Astrocyte (in vitro differentiated cells and primary cell): ENCODE measurements around the gene PRDX3. TPM values are rescaled to one million over a fixed set of nuclear protein-coding genes. Genes with fewer than 3 reads are reported as not detected.
A peak's percentile ranks its signal among the peaks of the same experiment; 100 is the strongest.
"Not testable (repeated sequence)": the region's sequence is repeated elsewhere in the genome, so short reads cannot be mapped to it uniquely, and the experiment has no call there.

Experiments used
- DNase-seq: peaks from one replicate; pipeline ENCODE4 v3.0.0-alpha.2; 2010; ENCODE audit warnings: low read depth
- FAIRE-seq: peaks from 2 replicates; lab custom pipeline; 2011; peaks lifted over from hg19 to GRCh38; lab: Jason Lieb, UNC
- H2AFZ ChIP-seq: 2 replicates; pipeline ENCODE4 v1.6.0; 2012; ENCODE audit warnings: low read depth, low read length, inconsistent platforms
- H3K27ac ChIP-seq: 2 replicates; pipeline ENCODE4 v1.5.1; 2011; ENCODE audit warnings: low read depth, low read length, inconsistent platforms
- H3K27me3 ChIP-seq: 2 replicates; pipeline ENCODE4 v1.6.0; 2011; ENCODE audit warnings: low read length, inconsistent platforms; ENCODE audit not compliant: insufficient read depth
- H3K36me3 ChIP-seq: 2 replicates; pipeline ENCODE4 v1.5.1; 2011; ENCODE audit warnings: low read length, inconsistent platforms; ENCODE audit not compliant: insufficient read depth
- H3K4me1 ChIP-seq: 2 replicates; pipeline ENCODE4 v1.5.1; 2011; ENCODE audit warnings: low read length, inconsistent platforms; ENCODE audit not compliant: insufficient read depth
- H3K4me2 ChIP-seq: 2 replicates; pipeline ENCODE4 v1.6.0; 2012; ENCODE audit warnings: low read length, inconsistent platforms
- H3K4me3 ChIP-seq: 2 replicates; pipeline ENCODE4 v1.5.1; 2011; ENCODE audit warnings: low read depth, mild to moderate bottlenecking, low read length, inconsistent platforms; ENCODE audit not compliant: insufficient read depth
- H3K79me2 ChIP-seq: 2 replicates; pipeline ENCODE4 v1.6.0; 2012; ENCODE audit warnings: mild to moderate bottlenecking, low read length, inconsistent platforms; ENCODE audit not compliant: insufficient read depth
- H3K9ac ChIP-seq: 2 replicates; pipeline ENCODE4 v1.6.0; 2012; ENCODE audit warnings: mild to moderate bottlenecking, low read length, inconsistent platforms
- H3K9me3 ChIP-seq: 2 replicates; pipeline ENCODE4 v1.5.1; 2012; ENCODE audit warnings: low read depth, mild to moderate bottlenecking, low read length, inconsistent platforms; ENCODE audit not compliant: insufficient read depth
- H4K20me1 ChIP-seq: 2 replicates; pipeline ENCODE4 v1.6.0; 2012; ENCODE audit warnings: low read length, inconsistent platforms; ENCODE audit not compliant: insufficient read depth
- H3K27ac Mint-ChIP-seq: one replicate; pipeline ENCODE4 v1.8.0; 2021; ENCODE audit warnings: mild to moderate bottlenecking, mixed read lengths; ENCODE audit not compliant: unreplicated experiment
- H3K27me3 Mint-ChIP-seq: one replicate; pipeline ENCODE4 v1.8.0; 2021; ENCODE audit warnings: low read depth, mixed read lengths; ENCODE audit not compliant: unreplicated experiment
- H3K36me3 Mint-ChIP-seq: one replicate; pipeline ENCODE4 v1.8.0; 2021; ENCODE audit warnings: low read depth, mixed read lengths; ENCODE audit not compliant: unreplicated experiment
- H3K4me1 Mint-ChIP-seq: one replicate; pipeline ENCODE4 v1.8.0; 2021; ENCODE audit warnings: low read depth, mixed read lengths; ENCODE audit not compliant: unreplicated experiment
- H3K4me3 Mint-ChIP-seq: one replicate; pipeline ENCODE4 v1.8.0; 2021; ENCODE audit warnings: mild to moderate bottlenecking, moderate library complexity, mixed read lengths; ENCODE audit not compliant: unreplicated experiment
- H3K9me3 Mint-ChIP-seq: one replicate; pipeline ENCODE4 v1.8.0; 2021; ENCODE audit warnings: mild to moderate bottlenecking, mixed read lengths; ENCODE audit not compliant: unreplicated experiment
- CTCF ChIP-seq: IDR thresholded peaks from 2 replicates; pipeline ENCODE4 v1.5.1; 2011; ENCODE audit warnings: low read depth, mild to moderate bottlenecking, inconsistent platforms, low read length, moderate library complexity; ENCODE audit not compliant: insufficient read depth
- EZH2 ChIP-seq: IDR thresholded peaks from 2 replicates; pipeline ENCODE4 v1.6.1; 2012; ENCODE audit warnings: mild to moderate bottlenecking, low read length, inconsistent platforms; ENCODE audit not compliant: insufficient read depth
- total RNA-seq: library from RNA; stranded (reverse); gene quantifications from 2 replicates; pipeline ENCODE4 v1.2.1, GENCODE V29; 2021

Gene PRDX3
- total RNA-seq, 1 donor from 2014 or later: 127 TPM

GRCh38 chr10:119138346-119139306, 40.0 kb downstream of the PRDX3 start:
- TF ChIP-seq EZH2 (no peak), CTCF (no peak)
- DNase-seq: peak; percentile 22
- Mint-ChIP-seq H3K4me1 (peaks cover 8% of the 10 kb centered on the region), H3K4me3 (no peak overlapping the region), H3K36me3 (peaks cover 11% of the 10 kb centered on the region), H3K9me3 (no peaks in the 10 kb centered on the region), H3K27ac (no peak overlapping the region), H3K27me3 (no peaks in the 10 kb centered on the region)
- Histone ChIP-seq H3K9ac (no peak overlapping the region), H3K4me3 (no peak overlapping the region), H3K9me3 (no peaks in the 10 kb centered on the region), H3K36me3 (peaks cover 2% of the 10 kb centered on the region), H3K27ac (no peak overlapping the region), H3K4me1 (no peaks in the 10 kb centered on the region), H3K27me3 (no peaks in the 10 kb centered on the region), H3K79me2 (no peaks in the 10 kb centered on the region), H2AFZ (no peak overlapping the region), H3K4me2 (no peak overlapping the region), H4K20me1 (no peaks in the 10 kb centered on the region)
- no peak for FAIRE-seq

GRCh38 chr10:119137878-119138277, 40.7 kb downstream of the PRDX3 start:
- not testable (repeated sequence) for H3K4me1 Mint-ChIP-seq, H3K79me2 ChIP-seq, H3K4me3 ChIP-seq, H3K27me3 Mint-ChIP-seq, DNase-seq, H3K4me1 ChIP-seq, FAIRE-seq, H3K9me3 Mint-ChIP-seq, H3K4me2 ChIP-seq, H3K27me3 ChIP-seq, H3K9me3 ChIP-seq, H3K4me3 Mint-ChIP-seq, H3K36me3 ChIP-seq, H3K27ac Mint-ChIP-seq, H3K9ac ChIP-seq, H4K20me1 ChIP-seq, H2AFZ ChIP-seq, H3K27ac ChIP-seq
- H3K36me3 Mint-ChIP-seq: peaks cover 11% of the 10 kb centered on the region

- H3K27me3 ChIP-seq: no peaks in the 10 kb centered on the region
- no peak for TF ChIP-seq EZH2
- no peak for TF ChIP-seq CTCF
- no peak overlapping the region for H3K4me2 ChIP-seq
- Mint-ChIP-seq H3K4me1 (peaks cover 13% of the 10 kb centered on the region), H3K4me3 (no peak overlapping the region), H3K36me3 (peaks cover 17% of the 10 kb centered on the region), H3K9me3 (no peaks in the 10 kb centered on the region), H3K27me3 (no peaks in the 10 kb centered on the region), H3K27ac (no peak overlapping the region)
- peaks cover 3% of the 10 kb centered on the region for H3K36me3 ChIP-seq
- no peaks in the 10 kb centered on the region for H3K4me1 ChIP-seq
- H3K27ac ChIP-seq: no peak overlapping the region
- no peak overlapping the region for H3K9ac ChIP-seq
- H3K79me2 ChIP-seq: no peaks in the 10 kb centered on the region
- FAIRE-seq (no peak), DNase-seq (no peak)
- H3K4me3 ChIP-seq: no peak overlapping the region
- H4K20me1 ChIP-seq: no peaks in the 10 kb centered on the region
- no peak overlapping the region for H2AFZ ChIP-seq
- no peaks in the 10 kb centered on the region for H3K9me3 ChIP-seq
These were observed 42.5 kb downstream of the PRDX3 start for GRCh38 chr10:119136084-119136483.
